Caco-2 (cell line): ENCODE results near the gene WWOX. TPM values are rescaled to one million over a fixed set of nuclear protein-coding genes. Genes with fewer than 3 reads are reported as not detected.

Experiments
- BruUV-seq: library from RNA; stranded (reverse); fragments of 400-500 nt; replicated peaks from 2 replicates; lab custom pipeline; 2021; lab: Mats Ljungman, UMichigan
- CTCF ChIA-PET: fragments of 300-600 bp; sonication (Branson Sonifier 250); formaldehyde crosslinking; loops from one replicate; lab custom pipeline; 2022; ENCODE audit warnings: antibody characterized with exemption; lab: Charles Lee
- POLR2A ChIA-PET: fragments of 300-600 bp; sonication (Branson Sonifier 250); formaldehyde crosslinking; loops from one replicate; lab custom pipeline; 2022; ENCODE audit warnings: antibody characterized with exemption; lab: Charles Lee
- DNase-seq, 2 experiments: peaks; one replicate each; pipeline versions ENCODE4 v3.0.0 to v3.0.0-alpha.2; 2020 to 2022
- H3K27me3 ChIP-seq: replicated peaks from 2 replicates; pipeline ENCODE4 v1.6.0; 2011; ENCODE audit warnings: low read length; ENCODE audit not compliant: control insufficient read depth, insufficient read depth
- H3K36me3 ChIP-seq: 2 replicates; pipeline ENCODE4 v1.5.1; 2011; ENCODE audit warnings: low read length; ENCODE audit not compliant: control insufficient read depth, insufficient read depth
- H3K4me1 ChIP-seq: fragments of 250-450 bp; sonication (Bioruptor Pico); 2 replicates; pipeline ENCODE4 v1.5.1; 2020; ENCODE audit warnings: mild to moderate bottlenecking
- H3K4me3 ChIP-seq: 2 replicates; pipeline ENCODE4 v1.5.1; 2011; ENCODE audit warnings: low read depth, mild to moderate bottlenecking, control low read depth, low read length
- H3K9me3 ChIP-seq: fragments of 250-450 bp; sonication (Bioruptor Pico); 2 replicates; pipeline ENCODE4 v1.5.1; 2020; ENCODE audit warnings: mild to moderate bottlenecking, moderate library complexity
- H3K27ac Mint-ChIP-seq: one replicate; pipeline ENCODE4 v1.8.0; 2022; ENCODE audit warnings: mixed read lengths; ENCODE audit not compliant: unreplicated experiment
- H3K27me3 Mint-ChIP-seq: one replicate; pipeline ENCODE4 v1.8.0; 2022; ENCODE audit warnings: mixed read lengths; ENCODE audit not compliant: insufficient read depth, unreplicated experiment
- H3K36me3 Mint-ChIP-seq: one replicate; pipeline ENCODE4 v1.8.0; 2022; ENCODE audit warnings: mild to moderate bottlenecking, mixed read lengths; ENCODE audit not compliant: insufficient read depth, unreplicated experiment
- H3K4me1 Mint-ChIP-seq: one replicate; pipeline ENCODE4 v1.8.0; 2022; ENCODE audit warnings: low read depth, mixed read lengths; ENCODE audit not compliant: unreplicated experiment
- H3K4me3 Mint-ChIP-seq: one replicate; pipeline ENCODE4 v1.8.0; 2022; ENCODE audit warnings: mild to moderate bottlenecking, moderate library complexity, mixed read lengths; ENCODE audit not compliant: unreplicated experiment
- H3K9me3 Mint-ChIP-seq: one replicate; pipeline ENCODE4 v1.8.0; 2022; ENCODE audit warnings: mixed read lengths; ENCODE audit not compliant: unreplicated experiment
- CTCF ChIP-seq, 2 experiments: fragments of 200-600 bp in 1 of 2; IDR thresholded peaks; 1 replicate in 1 of 2; 2 replicates in 1 of 2; pipeline versions ENCODE4 v1.5.1 to v1.8.0; 2011 to 2022; ENCODE audit warnings: antibody characterized with exemption in 1 of 2, control low read depth in 1 of 2, inconsistent platforms in 1 of 2, low read depth in 1 of 2, low read length in 1 of 2, mild to moderate bottlenecking in 1 of 2, moderate library complexity in 1 of 2; ENCODE audit not compliant: insufficient read depth in 1 of 2, severe bottlenecking in 1 of 2, unreplicated experiment in 1 of 2
- intact Hi-C: fragments of 100-400 bp; cut with micrococcal nuclease; formaldehyde crosslinking; loops from one replicate; pipeline ENCODE4 v1.10.0; 2022; ENCODE audit not compliant: unreplicated experiment
- total RNA-seq: library from RNA; stranded (reverse); gene quantifications from 2 replicates; pipeline ENCODE4 v1.2.3, GENCODE V29; 2022

Gene WWOX
- total RNA-seq, 1 experiment from 2014 or later, result 45.0 TPM

DNA sequence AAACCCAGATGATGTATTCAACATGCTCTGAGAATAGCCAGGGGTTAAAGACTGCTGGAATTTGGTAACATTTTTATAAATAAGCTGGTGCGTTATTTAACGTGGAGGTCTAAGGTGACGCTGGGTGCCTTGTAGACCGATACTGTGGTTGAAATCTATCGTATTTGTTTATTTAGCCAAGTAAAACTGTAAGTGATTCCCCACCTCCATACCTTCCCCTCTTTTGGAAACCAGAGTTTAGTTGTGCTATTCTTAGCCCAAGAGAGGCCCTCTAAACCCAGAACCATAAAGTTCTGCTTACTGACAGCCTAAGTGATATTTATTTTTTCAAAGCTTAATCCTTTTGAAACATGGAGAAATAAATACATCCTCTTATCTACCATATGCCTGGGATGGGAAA is 744.5 kb downstream of the WWOX start:
- no peak overlapping the region for H3K27ac Mint-ChIP-seq
- Histone ChIP-seq H3K27me3 (no peaks in the 10 kb centered on the region), H3K36me3 (no peaks in the 10 kb centered on the region), H3K4me1 (no peaks in the 10 kb centered on the region), H3K4me3 (no peak overlapping the region), H3K9me3 (no peaks in the 10 kb centered on the region)
- ChIA-PET CTCF (no interaction called here), POLR2A (no interaction called here)
- intact Hi-C loops, result no loop called here
- no peak for TF ChIP-seq CTCF (IDR thresholded peaks at IDR 0.05; ENCODE audit: insufficient read depth in 1 of 2, low read depth in 1 of 2, low read length in 1 of 2, severe bottlenecking in 1 of 2, unreplicated experiment in 1 of 2)
- H3K4me1 Mint-ChIP-seq, result no peaks in the 10 kb centered on the region
- no peaks in the 10 kb centered on the region for H3K9me3 Mint-ChIP-seq
- H3K4me3 Mint-ChIP-seq, result no peak overlapping the region
- BruUV-seq, result no TSS peak
- no peaks in the 10 kb centered on the region for H3K36me3 Mint-ChIP-seq
- no peaks in the 10 kb centered on the region for H3K27me3 Mint-ChIP-seq
- DNase-seq, result no peak

DNA sequence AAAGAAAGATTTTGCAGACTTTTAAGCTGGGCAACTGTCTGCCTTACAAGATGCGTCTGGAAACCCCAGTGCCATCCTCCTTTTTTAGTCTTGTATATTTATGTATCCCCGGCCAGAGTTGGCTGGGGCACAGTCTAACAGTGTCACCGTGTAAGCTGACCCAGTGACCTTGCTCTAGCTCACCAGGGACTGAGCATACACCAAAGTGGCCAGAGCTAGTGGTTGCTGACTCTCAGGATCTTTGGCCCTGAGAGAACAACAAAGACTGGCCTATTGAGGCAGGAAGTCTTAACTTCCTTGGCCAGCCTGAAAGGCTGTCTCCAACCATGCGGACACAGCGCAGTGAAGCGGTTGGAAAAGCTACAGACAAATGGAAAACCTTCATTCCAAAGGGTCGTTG is 745.2 kb downstream of the WWOX start:
- TF ChIP-seq CTCF (IDR thresholded peaks at IDR 0.05; ENCODE audit: insufficient read depth in 1 of 2, low read depth in 1 of 2, low read length in 1 of 2, severe bottlenecking in 1 of 2, unreplicated experiment in 1 of 2), result no peak
- no peak overlapping the region for H3K4me3 ChIP-seq
- ChIA-PET CTCF (no interaction called here), POLR2A (no interaction called here)
- H3K4me1 ChIP-seq, result no peaks in the 10 kb centered on the region
- H3K27ac Mint-ChIP-seq, result no peak overlapping the region
- H3K27me3 ChIP-seq, result no peaks in the 10 kb centered on the region
- no peaks in the 10 kb centered on the region for H3K9me3 Mint-ChIP-seq
- no TSS peak for BruUV-seq
- intact Hi-C loops, result no loop called here
- H3K9me3 ChIP-seq, result no peaks in the 10 kb centered on the region
- H3K36me3 Mint-ChIP-seq, result no peaks in the 10 kb centered on the region
- H3K4me3 Mint-ChIP-seq, result no peak overlapping the region
- no peaks in the 10 kb centered on the region for H3K27me3 Mint-ChIP-seq
- no peaks in the 10 kb centered on the region for H3K36me3 ChIP-seq
- H3K4me1 Mint-ChIP-seq, result no peaks in the 10 kb centered on the region
- no peak for DNase-seq

DNA sequence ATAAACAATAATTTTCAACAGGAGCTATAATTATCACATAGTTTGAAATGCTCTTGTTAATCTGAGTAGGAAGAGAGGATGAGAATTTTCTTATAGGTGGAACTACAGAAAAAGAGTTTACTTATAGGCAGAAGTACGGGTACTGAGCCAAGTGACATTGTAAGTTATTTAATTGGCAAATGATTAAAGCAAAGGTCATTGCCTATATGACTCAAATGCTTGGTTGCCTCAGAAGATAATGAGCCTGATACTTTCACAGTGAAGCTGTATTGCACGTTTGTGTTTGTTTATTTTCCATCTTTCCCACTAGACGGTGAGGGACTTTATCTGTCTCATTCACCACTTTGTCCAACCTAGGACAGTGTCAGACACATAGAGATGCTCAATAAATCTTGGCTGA is 751.8 kb downstream of the WWOX start:
- intact Hi-C loops, result no loop called here
- H3K9me3 ChIP-seq, result no peaks in the 10 kb centered on the region
- CTCF ChIA-PET, result no interaction called here
- no peaks in the 10 kb centered on the region for H3K9me3 Mint-ChIP-seq
- POLR2A ChIA-PET, result no interaction called here
- H3K4me1 ChIP-seq, result no peaks in the 10 kb centered on the region
- no peaks in the 10 kb centered on the region for H3K27me3 Mint-ChIP-seq
- H3K27me3 ChIP-seq, result no peaks in the 10 kb centered on the region
- no peak overlapping the region for H3K27ac Mint-ChIP-seq
- no peak overlapping the region for H3K4me3 ChIP-seq
- H3K4me1 Mint-ChIP-seq, result no peaks in the 10 kb centered on the region
- DNase-seq, result no peak
- H3K36me3 ChIP-seq, result no peaks in the 10 kb centered on the region
- BruUV-seq, result no TSS peak
- TF ChIP-seq CTCF (IDR thresholded peaks at IDR 0.05; ENCODE audit: insufficient read depth in 1 of 2, low read depth in 1 of 2, low read length in 1 of 2, severe bottlenecking in 1 of 2, unreplicated experiment in 1 of 2), result no peak
- H3K4me3 Mint-ChIP-seq, result no peak overlapping the region
- no peaks in the 10 kb centered on the region for H3K36me3 Mint-ChIP-seq
